NCI-H146 treated with DMSO at 0.1 percent for 48 hours (cell line): Measurements from ENCODE around the gene KIAA1191.
"Not testable (repeated sequence)": the region's sequence is repeated elsewhere in the genome, so short reads cannot be mapped to it uniquely, and the experiment has no call there.

ENCODE experiments used
- DNase-seq: peaks from one replicate; lab custom pipeline; 2025; ENCODE audit not compliant: unreplicated experiment; lab: John Stamatoyannopoulos, UW

KIAA1191 gene

DNA sequence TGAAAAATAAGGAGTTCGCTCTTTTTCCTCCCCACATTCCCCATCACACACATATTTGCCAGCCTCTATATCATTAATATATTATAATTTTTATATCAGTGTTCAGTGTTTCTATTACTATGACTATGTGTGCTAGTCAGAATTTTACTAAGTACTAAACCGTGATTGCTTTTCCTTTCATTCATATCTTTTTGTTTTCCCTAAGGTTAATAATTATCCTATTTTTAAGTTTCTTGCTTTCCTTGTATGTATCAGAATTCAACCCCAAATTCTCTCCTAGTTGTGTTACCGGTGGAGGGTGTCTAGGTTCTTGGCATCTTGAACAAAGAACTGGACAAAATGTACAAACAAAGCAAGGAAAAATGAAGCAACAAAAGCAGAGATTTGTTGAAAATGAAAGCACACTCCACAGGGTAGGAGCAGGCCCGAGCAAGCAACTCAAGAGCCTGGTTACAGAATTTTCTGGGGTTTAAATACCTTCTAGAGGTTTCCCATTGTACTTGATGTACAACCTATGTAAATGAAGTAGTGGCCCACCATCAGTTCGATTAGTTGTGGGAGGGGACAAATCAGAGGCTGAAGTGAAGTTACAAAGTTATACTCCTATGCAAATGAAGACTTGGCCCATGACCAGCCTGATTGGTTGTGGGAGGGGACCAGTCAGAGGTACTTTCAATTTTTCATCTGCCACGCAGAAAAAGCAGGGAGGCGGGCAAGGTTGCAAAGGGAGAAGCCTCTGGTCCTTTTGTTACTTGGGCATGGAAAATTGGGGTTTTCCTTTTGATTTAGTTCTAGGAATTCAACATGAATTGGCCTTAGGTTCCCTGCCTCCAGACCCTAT is 43.8 kb downstream of the KIAA1191 start:
- no peak for DNase-seq

DNA sequence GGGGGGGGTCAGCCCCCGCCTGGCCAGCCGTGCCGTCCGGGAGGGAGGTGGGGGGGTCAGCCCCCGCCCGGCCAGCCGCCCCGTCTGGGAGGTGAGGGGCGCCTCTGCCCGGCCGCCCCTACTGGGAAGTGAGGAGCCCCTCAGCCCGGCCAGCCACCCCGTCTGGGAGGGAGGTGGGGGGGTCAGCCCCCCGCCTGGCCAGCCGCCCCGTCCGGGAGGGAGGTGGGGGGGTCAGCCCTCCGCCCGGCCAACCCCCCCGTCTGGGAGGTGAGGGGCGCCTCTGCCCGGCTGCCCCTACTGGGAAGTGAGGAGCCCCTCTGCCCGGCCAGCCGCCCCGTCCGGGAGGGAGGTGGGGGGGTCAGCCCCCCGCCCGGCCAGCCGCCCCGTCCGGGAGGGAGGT is 56.2 kb downstream of the KIAA1191 start:
- not testable (repeated sequence) for DNase-seq
